Gastrocnemius medialis (tissue), 4 donors: ENCODE results near the gene LAMB3.

Experiments used
- POLR2A ChIP-seq, 2 donors: fragments of 450-650 bp; IDR thresholded peaks; one replicate each; pipeline ENCODE4 v1.6.1; 2017; ENCODE audit warnings: antibody characterized with exemption in 2 of 2, mild to moderate bottlenecking in 2 of 2, moderate library complexity in 2 of 2
- TF ChIP-seq, protein P1 (sequence below), 5 experiments: fragments of 450-650 bp in 3 of 5; fragments of 200-600 bp in 2 of 5; sonication (generic) in 2 of 5; IDR thresholded peaks in 4 of 5; conservative IDR thresholded peaks in 1 of 5; 1 replicate in 4 of 5; 2 replicates in 1 of 5; pipeline ENCODE4 v1.5.1; 2016 to 2019; ENCODE audit warnings: antibody characterized with exemption in 5 of 5, mild to moderate bottlenecking in 3 of 5, moderate library complexity in 3 of 5

GRCh38 chr1:209617047-209617673 is 35.1 kb downstream of the LAMB3 start:
- TF ChIP-seq, protein P1, sequence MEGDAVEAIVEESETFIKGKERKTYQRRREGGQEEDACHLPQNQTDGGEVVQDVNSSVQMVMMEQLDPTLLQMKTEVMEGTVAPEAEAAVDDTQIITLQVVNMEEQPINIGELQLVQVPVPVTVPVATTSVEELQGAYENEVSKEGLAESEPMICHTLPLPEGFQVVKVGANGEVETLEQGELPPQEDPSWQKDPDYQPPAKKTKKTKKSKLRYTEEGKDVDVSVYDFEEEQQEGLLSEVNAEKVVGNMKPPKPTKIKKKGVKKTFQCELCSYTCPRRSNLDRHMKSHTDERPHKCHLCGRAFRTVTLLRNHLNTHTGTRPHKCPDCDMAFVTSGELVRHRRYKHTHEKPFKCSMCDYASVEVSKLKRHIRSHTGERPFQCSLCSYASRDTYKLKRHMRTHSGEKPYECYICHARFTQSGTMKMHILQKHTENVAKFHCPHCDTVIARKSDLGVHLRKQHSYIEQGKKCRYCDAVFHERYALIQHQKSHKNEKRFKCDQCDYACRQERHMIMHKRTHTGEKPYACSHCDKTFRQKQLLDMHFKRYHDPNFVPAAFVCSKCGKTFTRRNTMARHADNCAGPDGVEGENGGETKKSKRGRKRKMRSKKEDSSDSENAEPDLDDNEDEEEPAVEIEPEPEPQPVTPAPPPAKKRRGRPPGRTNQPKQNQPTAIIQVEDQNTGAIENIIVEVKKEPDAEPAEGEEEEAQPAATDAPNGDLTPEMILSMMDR (IDR thresholded peaks at IDR 0.05 in 4 of 5, conservative IDR thresholded peaks at IDR 0.05 in 1 of 5) = no peak
- TF ChIP-seq POLR2A (IDR thresholded peaks at IDR 0.05) = no peak
